Measurements from ENCODE around the gene SLC22A2. TPM values are rescaled to one million over a fixed set of nuclear protein-coding genes. Genes with fewer than 3 reads are reported as not detected.
"Not testable (repeated sequence)": the region's sequence is repeated elsewhere in the genome, so short reads cannot be mapped to it uniquely, and the experiment has no call there.

SLC22A2 gene
- not detected in 2 replicates for total RNA-seq (2022)
- Bru-seq, nascent RNA = percentile 6 among the genes with signal in this experiment
- BruChase-seq, experiment 1, labeled RNA remaining after a 6-hour chase = percentile 3 among the genes with signal in this experiment
- percentile 2 among the genes with signal in this experiment for BruChase-seq, experiment 2, labeled RNA remaining after a 2-hour chase
- long read RNA-seq = 0 reads

- peaks cover 6% of the 10 kb centered on the region for H3K36me3 Mint-ChIP-seq (ENCODE audit: insufficient read depth, unreplicated experiment)
- no peak for TF ChIP-seq CTCF (IDR thresholded peaks at IDR 0.05; ENCODE audit: unreplicated experiment)
- peak within 1 kb of the TSS; percentile 17 for H3K27ac Mint-ChIP-seq (ENCODE audit: unreplicated experiment)
- CTCF ChIA-PET = interaction anchor here (0.7 kb wide), 1 partner anchor 128 kb away, joined by 3 read pairs; no protein-coding TSS in a partner anchor
- DNase-seq = no peak
- peaks cover 63% of the 10 kb centered on the region for H3K4me1 Mint-ChIP-seq (ENCODE audit: low read depth, unreplicated experiment)
- no TSS peak for BruUV-seq (replicated peaks)
- no peak within 1 kb of the TSS for H3K4me3 Mint-ChIP-seq (ENCODE audit: low read depth, unreplicated experiment)
- H3K27me3 Mint-ChIP-seq (ENCODE audit: unreplicated experiment) = no peaks in the 10 kb centered on the region
- H3K9me3 Mint-ChIP-seq (ENCODE audit: low read depth, unreplicated experiment) = no peaks in the 10 kb centered on the region
- intact Hi-C loops (cut with micrococcal nuclease; ENCODE audit: unreplicated experiment) = loop anchor here (10.0 kb wide), 1 partner anchor 564 kb away; the partner anchor contains the start of gene SOD2
Measured at GRCh38 chr6:160258346-160259142, at the start of gene SLC22A2. Gene SLC22A2 (minus strand): TSS chr6:160258821. CDS start chr6:160258757, 64 bp downstream.

GRCh38 chr6:160305926-160306713, 47.5 kb upstream of the SLC22A2 start:
- H3K4me3 Mint-ChIP-seq (ENCODE audit: low read depth, unreplicated experiment) = no peak overlapping the region
- intact Hi-C loops (cut with micrococcal nuclease; ENCODE audit: unreplicated experiment) = no loop called here
- CTCF ChIA-PET = no interaction called here
- no peak for DNase-seq
- no peak overlapping the region for H3K27ac Mint-ChIP-seq (ENCODE audit: unreplicated experiment)
- H3K4me1 Mint-ChIP-seq (ENCODE audit: low read depth, unreplicated experiment) = peaks cover 19% of the 10 kb centered on the region
- H3K27me3 Mint-ChIP-seq (ENCODE audit: unreplicated experiment) = no peaks in the 10 kb centered on the region
- H3K9me3 Mint-ChIP-seq (ENCODE audit: low read depth, unreplicated experiment) = peaks cover 15% of the 10 kb centered on the region
- H3K36me3 Mint-ChIP-seq (ENCODE audit: insufficient read depth, unreplicated experiment) = no peaks in the 10 kb centered on the region
- no peak for TF ChIP-seq CTCF (IDR thresholded peaks at IDR 0.05; ENCODE audit: unreplicated experiment)
- no TSS peak for BruUV-seq (replicated peaks)

- H3K9me3 Mint-ChIP-seq (ENCODE audit: low read depth, unreplicated experiment) = peaks cover 10% of the 10 kb centered on the region
- H3K27ac Mint-ChIP-seq (ENCODE audit: unreplicated experiment) = no peak overlapping the region
- H3K27me3 Mint-ChIP-seq (ENCODE audit: unreplicated experiment) = no peaks in the 10 kb centered on the region
- CTCF ChIA-PET = no interaction called here
- H3K36me3 Mint-ChIP-seq (ENCODE audit: insufficient read depth, unreplicated experiment) = peaks cover 9% of the 10 kb centered on the region
- BruUV-seq (replicated peaks) = no TSS peak
- no peak for TF ChIP-seq CTCF (IDR thresholded peaks at IDR 0.05; ENCODE audit: unreplicated experiment)
- H3K4me3 Mint-ChIP-seq (ENCODE audit: low read depth, unreplicated experiment) = no peak overlapping the region
- DNase-seq = no peak
- H3K4me1 Mint-ChIP-seq (ENCODE audit: low read depth, unreplicated experiment) = peaks cover 41% of the 10 kb centered on the region
- intact Hi-C loops (cut with micrococcal nuclease; ENCODE audit: unreplicated experiment) = no loop called here
Measured at GRCh38 chr6:160303806-160304205, 45.2 kb upstream of the SLC22A2 start.

GRCh38 chr6:160302431-160303082, 43.9 kb upstream of the SLC22A2 start:
- H3K27ac Mint-ChIP-seq (ENCODE audit: unreplicated experiment) = peak overlapping the region; percentile 46
- intact Hi-C loops (cut with micrococcal nuclease; ENCODE audit: unreplicated experiment); CTCF ChIA-PET; H3K27me3 Mint-ChIP-seq (ENCODE audit: unreplicated experiment); BruUV-seq (replicated peaks); H3K4me3 Mint-ChIP-seq (ENCODE audit: low read depth, unreplicated experiment); H3K36me3 Mint-ChIP-seq (ENCODE audit: insufficient read depth, unreplicated experiment); DNase-seq: not testable (repeated sequence)
- H3K4me1 Mint-ChIP-seq (ENCODE audit: low read depth, unreplicated experiment) = peaks cover 48% of the 10 kb centered on the region
- peaks cover 10% of the 10 kb centered on the region for H3K9me3 Mint-ChIP-seq (ENCODE audit: low read depth, unreplicated experiment)
